BLaER1 (cell line): ENCODE measurements around the gene VWA8.

Experiments used
- H3K27ac ChIP-seq: shearing (Covaris generic); formaldehyde crosslinking; 2 replicates; pipeline ENCODE4 v1.8.1; 2022
- H3K27me3 ChIP-seq: shearing (Covaris generic); formaldehyde crosslinking; 2 replicates; pipeline ENCODE4 v1.8.1; 2022
- H3K36me3 ChIP-seq: shearing (Covaris generic); formaldehyde crosslinking; 2 replicates; pipeline ENCODE4 v1.8.1; 2022
- H3K4me1 ChIP-seq: shearing (Covaris generic); formaldehyde crosslinking; 2 replicates; pipeline ENCODE4 v1.8.1; 2022
- H3K4me2 ChIP-seq: shearing (Covaris generic); formaldehyde crosslinking; 2 replicates; pipeline ENCODE4 v1.8.1; 2022
- H3K4me3 ChIP-seq: shearing (Covaris generic); formaldehyde crosslinking; 2 replicates; pipeline ENCODE4 v1.8.1; 2022
- H3K9ac ChIP-seq: shearing (Covaris generic); formaldehyde crosslinking; 2 replicates; pipeline ENCODE4 v1.8.1; 2022
- H3K9me3 ChIP-seq: shearing (Covaris generic); formaldehyde crosslinking; 2 replicates; pipeline ENCODE4 v1.8.1; 2022
- H4K20me1 ChIP-seq: shearing (Covaris generic); formaldehyde crosslinking; 2 replicates; pipeline ENCODE4 v1.8.1; 2022
- Cebpa-rat ChIP-seq: shearing (Covaris generic); IDR thresholded peaks from 2 replicates; pipeline ENCODE4 v1.8.1; 2022

VWA8 gene

GRCh38 chr13:41610404-41610803 is 350.5 kb downstream of the VWA8 start:
- TF ChIP-seq Cebpa-rat: no peak
- Histone ChIP-seq H3K4me2 (no peak overlapping the region), H3K36me3 (peaks cover 35% of the 10 kb centered on the region), H3K4me1 (no peaks in the 10 kb centered on the region), H3K27ac (no peak overlapping the region), H3K9ac (no peak overlapping the region), H4K20me1 (no peaks in the 10 kb centered on the region), H3K4me3 (no peak overlapping the region), H3K27me3 (no peaks in the 10 kb centered on the region), H3K9me3 (no peaks in the 10 kb centered on the region)

- H4K20me1 ChIP-seq: no peaks in the 10 kb centered on the region
- H3K4me2 ChIP-seq: no peak overlapping the region
- TF ChIP-seq Cebpa-rat: no peak
- H3K27ac ChIP-seq: no peak overlapping the region
- H3K4me3 ChIP-seq: no peak overlapping the region
- H3K9ac ChIP-seq: no peak overlapping the region
- no peaks in the 10 kb centered on the region for H3K9me3 ChIP-seq
- H3K4me1 ChIP-seq: no peaks in the 10 kb centered on the region
- H3K27me3 ChIP-seq: no peaks in the 10 kb centered on the region
- H3K36me3 ChIP-seq: peaks cover 40% of the 10 kb centered on the region
Observed at GRCh38 chr13:41609828-41610227, 351.1 kb downstream of the VWA8 start.

- H3K27me3 ChIP-seq: no peaks in the 10 kb centered on the region
- no peak overlapping the region for H3K4me3 ChIP-seq
- no peak for TF ChIP-seq Cebpa-rat
- no peak overlapping the region for H3K27ac ChIP-seq
- H3K9ac ChIP-seq: no peak overlapping the region
- H3K36me3 ChIP-seq: peaks cover 31% of the 10 kb centered on the region
- H3K9me3 ChIP-seq: no peaks in the 10 kb centered on the region
- no peaks in the 10 kb centered on the region for H3K4me1 ChIP-seq
- no peaks in the 10 kb centered on the region for H4K20me1 ChIP-seq
- no peak overlapping the region for H3K4me2 ChIP-seq
Observed at GRCh38 chr13:41608839-41609177, 352.1 kb downstream of the VWA8 start.

GRCh38 chr13:41608111-41608838 is 352.6 kb downstream of the VWA8 start:
- H3K9me3 ChIP-seq: no peaks in the 10 kb centered on the region
- peaks cover 30% of the 10 kb centered on the region for H3K36me3 ChIP-seq
- no peaks in the 10 kb centered on the region for H3K27me3 ChIP-seq
- no peaks in the 10 kb centered on the region for H4K20me1 ChIP-seq
- H3K4me1 ChIP-seq: no peaks in the 10 kb centered on the region
- H3K4me3 ChIP-seq: no peak overlapping the region
- no peak for TF ChIP-seq Cebpa-rat
- no peak overlapping the region for H3K27ac ChIP-seq
- no peak overlapping the region for H3K4me2 ChIP-seq
- no peak overlapping the region for H3K9ac ChIP-seq

- no peak for TF ChIP-seq Cebpa-rat
- H3K36me3 ChIP-seq: peaks cover 29% of the 10 kb centered on the region
- H3K27me3 ChIP-seq: no peaks in the 10 kb centered on the region
- no peaks in the 10 kb centered on the region for H3K9me3 ChIP-seq
- H3K4me2 ChIP-seq: no peak overlapping the region
- H3K27ac ChIP-seq: no peak overlapping the region
- H3K4me1 ChIP-seq: no peaks in the 10 kb centered on the region
- no peak overlapping the region for H3K9ac ChIP-seq
- H4K20me1 ChIP-seq: no peaks in the 10 kb centered on the region
- H3K4me3 ChIP-seq: no peak overlapping the region
Observed at GRCh38 chr13:41606646-41607045, 354.3 kb downstream of the VWA8 start.

- Histone ChIP-seq H3K27ac (no peak overlapping the region), H4K20me1 (no peaks in the 10 kb centered on the region), H3K9me3 (no peaks in the 10 kb centered on the region), H3K4me1 (no peaks in the 10 kb centered on the region), H3K4me3 (no peak overlapping the region), H3K4me2 (no peak overlapping the region), H3K36me3 (peaks cover 22% of the 10 kb centered on the region; the same call in 1 of the 2 replicates), H3K27me3 (no peaks in the 10 kb centered on the region), H3K9ac (no peak overlapping the region)
- no peak for TF ChIP-seq Cebpa-rat
Observed at GRCh38 chr13:41605319-41606285, 355.3 kb downstream of the VWA8 start.

- no peak for TF ChIP-seq Cebpa-rat
- Histone ChIP-seq H3K27ac (no peak overlapping the region), H3K36me3 (peaks cover 16% of the 10 kb centered on the region; the same call in 1 of the 2 replicates), H3K4me3 (no peak overlapping the region), H3K9ac (no peak overlapping the region), H4K20me1 (no peaks in the 10 kb centered on the region), H3K4me2 (no peak overlapping the region), H3K4me1 (no peaks in the 10 kb centered on the region), H3K27me3 (no peaks in the 10 kb centered on the region), H3K9me3 (no peaks in the 10 kb centered on the region)
Observed at GRCh38 chr13:41603917-41604316, 357.0 kb downstream of the VWA8 start.

- Histone ChIP-seq H3K4me3 (no peak overlapping the region), H3K27me3 (no peaks in the 10 kb centered on the region), H3K9me3 (no peaks in the 10 kb centered on the region), H3K4me1 (no peaks in the 10 kb centered on the region), H4K20me1 (no peaks in the 10 kb centered on the region), H3K4me2 (no peak overlapping the region), H3K36me3 (peaks cover 16% of the 10 kb centered on the region; the same call in 1 of the 2 replicates), H3K9ac (no peak overlapping the region), H3K27ac (no peak overlapping the region)
- TF ChIP-seq Cebpa-rat: no peak
Observed at GRCh38 chr13:41601718-41602445, 359.0 kb downstream of the VWA8 start.

GRCh38 chr13:41599619-41600018 is 361.3 kb downstream of the VWA8 start:
- no peaks in the 10 kb centered on the region for H4K20me1 ChIP-seq
- no peak overlapping the region for H3K4me3 ChIP-seq
- H3K36me3 ChIP-seq: 0 out of 2 replicates have a peak, but pooled peaks cover 5% of the 10 kb centered on the region
- no peaks in the 10 kb centered on the region for H3K27me3 ChIP-seq
- TF ChIP-seq Cebpa-rat: no peak
- no peaks in the 10 kb centered on the region for H3K9me3 ChIP-seq
- no peak overlapping the region for H3K27ac ChIP-seq
- H3K4me1 ChIP-seq: no peaks in the 10 kb centered on the region
- H3K4me2 ChIP-seq: no peak overlapping the region
- no peak overlapping the region for H3K9ac ChIP-seq
